ENCODE results near the gene HRC.

HRC gene

DNA sequence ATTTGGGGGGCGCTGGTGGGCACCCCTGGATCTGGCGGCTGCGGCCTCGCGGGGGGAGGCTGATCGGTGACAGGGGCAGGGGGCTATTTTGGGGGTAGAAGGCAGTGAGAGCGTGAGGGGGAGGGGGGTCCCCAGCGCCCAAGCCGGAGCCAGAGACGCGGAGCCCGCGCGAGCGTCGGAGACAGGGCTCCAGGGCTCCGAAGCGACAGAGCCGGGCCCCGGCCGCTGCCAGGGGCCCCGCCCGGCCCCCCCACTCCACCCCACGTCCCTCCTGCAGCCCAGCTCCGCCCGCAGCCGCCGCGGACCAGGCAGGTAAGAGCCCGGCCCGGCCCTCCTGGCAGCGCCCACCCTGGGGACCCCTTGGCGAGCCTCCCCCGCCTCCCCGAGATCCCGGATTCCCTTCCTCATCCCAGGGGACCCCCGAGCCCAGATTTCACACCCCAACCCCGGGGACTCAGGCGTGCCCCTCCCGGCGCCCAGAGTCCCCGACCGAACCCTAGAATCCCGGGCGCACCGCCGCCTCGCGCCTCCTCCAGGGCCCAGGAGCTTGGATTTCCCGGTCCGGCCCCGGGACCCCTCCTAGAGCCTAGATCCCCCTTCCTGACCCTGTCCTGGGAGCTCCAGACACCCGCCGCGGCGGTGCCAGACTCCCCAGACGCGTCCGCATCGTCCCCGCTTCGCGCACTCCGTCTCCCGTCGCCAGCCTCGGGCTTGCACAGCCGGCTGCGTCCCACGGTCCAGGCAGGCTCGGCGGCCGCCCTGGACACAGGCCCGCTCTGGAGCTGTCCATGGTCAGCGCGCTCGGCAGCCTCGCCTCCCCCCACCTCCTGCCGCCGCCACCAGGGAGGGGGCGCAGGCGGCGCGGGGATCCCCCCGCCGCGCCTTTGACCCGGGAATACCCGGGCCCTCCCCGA lies 35.5 kb downstream of the HRC start, which contains the start of gene PPFIA3:
Gene PPFIA3 (plus strand): TSS at position 134 of the 914 bp plus-strand sequence. CDS start 8,330 bp downstream, outside the sequence.
- no peak for DNase-seq (ENCODE audit: low read depth)
- H3K4me3 ChIP-seq (ENCODE audit: low read depth, low read length), result peak within 1 kb of the TSS; percentile 54
- TF ChIP-seq, protein P1, sequence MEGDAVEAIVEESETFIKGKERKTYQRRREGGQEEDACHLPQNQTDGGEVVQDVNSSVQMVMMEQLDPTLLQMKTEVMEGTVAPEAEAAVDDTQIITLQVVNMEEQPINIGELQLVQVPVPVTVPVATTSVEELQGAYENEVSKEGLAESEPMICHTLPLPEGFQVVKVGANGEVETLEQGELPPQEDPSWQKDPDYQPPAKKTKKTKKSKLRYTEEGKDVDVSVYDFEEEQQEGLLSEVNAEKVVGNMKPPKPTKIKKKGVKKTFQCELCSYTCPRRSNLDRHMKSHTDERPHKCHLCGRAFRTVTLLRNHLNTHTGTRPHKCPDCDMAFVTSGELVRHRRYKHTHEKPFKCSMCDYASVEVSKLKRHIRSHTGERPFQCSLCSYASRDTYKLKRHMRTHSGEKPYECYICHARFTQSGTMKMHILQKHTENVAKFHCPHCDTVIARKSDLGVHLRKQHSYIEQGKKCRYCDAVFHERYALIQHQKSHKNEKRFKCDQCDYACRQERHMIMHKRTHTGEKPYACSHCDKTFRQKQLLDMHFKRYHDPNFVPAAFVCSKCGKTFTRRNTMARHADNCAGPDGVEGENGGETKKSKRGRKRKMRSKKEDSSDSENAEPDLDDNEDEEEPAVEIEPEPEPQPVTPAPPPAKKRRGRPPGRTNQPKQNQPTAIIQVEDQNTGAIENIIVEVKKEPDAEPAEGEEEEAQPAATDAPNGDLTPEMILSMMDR (IDR thresholded peaks at IDR 0.05; ENCODE audit: control insufficient read depth, extremely low read depth, insufficient read depth), result no peak

DNA sequence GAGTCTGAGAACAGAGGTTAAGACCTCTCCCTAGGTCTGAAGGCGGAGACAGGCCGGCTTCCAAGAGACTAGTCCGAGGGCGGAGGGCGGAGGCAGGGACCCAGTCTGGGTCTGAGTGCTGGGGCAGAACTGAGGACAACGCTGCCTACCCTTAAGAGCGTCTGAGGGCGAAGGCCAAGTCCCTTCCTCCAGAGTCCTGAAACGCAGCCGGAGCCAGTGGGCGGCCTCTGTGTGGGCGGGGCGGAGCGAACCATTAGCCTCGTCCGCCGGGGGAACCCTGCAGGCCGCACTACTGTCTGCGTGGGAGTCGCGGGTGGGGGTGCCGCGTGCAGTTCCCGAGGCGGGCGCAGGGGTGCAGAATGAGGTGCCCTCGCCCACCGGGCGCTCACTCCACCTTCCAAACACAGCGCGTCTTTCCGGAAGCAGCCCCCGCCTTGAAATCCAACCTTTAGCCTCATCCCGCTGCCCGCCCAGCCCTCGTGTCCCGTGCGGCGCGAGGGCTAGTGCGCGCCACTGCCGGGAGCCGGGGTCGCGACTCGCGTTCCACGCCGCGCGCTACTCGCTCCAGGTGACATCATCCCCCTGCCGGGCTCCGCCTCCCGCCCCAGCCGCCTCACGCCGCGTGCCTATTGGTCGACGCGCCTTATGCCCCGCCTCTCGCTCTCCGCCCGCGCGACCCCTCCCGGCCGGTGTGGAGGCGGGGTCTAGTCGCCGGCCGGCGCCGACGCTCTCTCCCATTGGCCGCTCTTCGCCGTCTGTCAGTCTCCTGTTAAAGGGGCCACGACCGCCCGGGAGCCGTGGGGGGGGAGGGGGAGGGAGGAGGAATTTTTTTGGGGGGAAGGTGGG lies 36.4 kb downstream of the HRC start, which contains the start of gene C19orf73:
Gene C19orf73 (minus strand): TSS at position 579 of the 846 bp plus-strand sequence. CDS start 121 bp downstream, at position 458.
- H3K4me3 ChIP-seq (ENCODE audit: low read depth, low read length), result peak within 1 kb of the TSS; percentile 54
- DNase-seq (ENCODE audit: low read depth), result peak; percentile 74
- TF ChIP-seq, protein P1 (IDR thresholded peaks at IDR 0.05; ENCODE audit: control insufficient read depth, extremely low read depth, insufficient read depth), result no peak

DNA sequence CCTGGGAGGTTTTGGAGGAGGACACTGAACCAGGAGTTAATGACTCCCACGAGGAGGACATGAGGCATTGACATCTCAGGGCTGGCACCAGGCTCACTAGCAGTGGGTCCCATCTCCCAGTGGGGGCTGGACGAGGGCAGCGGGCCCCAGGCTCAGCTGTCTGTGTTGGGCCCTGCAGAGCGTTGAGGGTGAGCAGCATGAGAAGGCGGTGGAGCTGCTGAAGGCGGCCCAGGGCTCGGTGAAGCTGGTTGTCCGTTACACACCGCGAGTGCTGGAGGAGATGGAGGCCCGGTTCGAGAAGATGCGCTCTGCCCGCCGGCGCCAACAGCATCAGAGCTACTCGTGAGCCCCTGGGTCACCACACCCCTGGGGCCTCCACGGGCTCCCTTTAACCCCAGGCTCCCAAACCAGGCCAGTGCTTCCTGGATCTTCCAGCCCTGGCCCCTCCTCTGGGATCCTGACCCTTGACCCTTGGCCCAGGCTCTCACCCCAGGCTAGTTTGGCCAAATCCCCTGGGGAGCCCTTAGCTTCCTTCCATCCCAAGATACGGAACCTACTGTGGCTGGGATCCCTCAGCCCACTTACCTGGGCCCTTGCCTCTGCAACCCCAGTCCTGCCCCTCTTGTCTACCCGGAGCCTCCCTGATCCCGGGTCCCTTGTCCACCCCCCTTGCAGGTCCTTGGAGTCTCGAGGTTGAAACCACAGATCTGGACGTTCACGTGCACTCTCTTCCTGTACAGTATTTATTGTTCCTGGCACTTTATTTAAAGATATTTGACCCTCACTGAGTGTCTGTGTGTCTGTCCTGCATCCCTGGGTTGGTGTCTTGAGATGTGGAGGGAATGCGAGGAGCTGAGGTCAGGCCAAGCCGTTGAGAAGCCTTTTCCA lies 37.3 kb downstream of the HRC start:
- peak overlapping the region; percentile 54 for H3K4me3 ChIP-seq (ENCODE audit: low read depth, low read length)
- DNase-seq (ENCODE audit: low read depth), result no peak
- TF ChIP-seq, protein P1 (IDR thresholded peaks at IDR 0.05; ENCODE audit: control insufficient read depth, extremely low read depth, insufficient read depth), result no peak

DNA sequence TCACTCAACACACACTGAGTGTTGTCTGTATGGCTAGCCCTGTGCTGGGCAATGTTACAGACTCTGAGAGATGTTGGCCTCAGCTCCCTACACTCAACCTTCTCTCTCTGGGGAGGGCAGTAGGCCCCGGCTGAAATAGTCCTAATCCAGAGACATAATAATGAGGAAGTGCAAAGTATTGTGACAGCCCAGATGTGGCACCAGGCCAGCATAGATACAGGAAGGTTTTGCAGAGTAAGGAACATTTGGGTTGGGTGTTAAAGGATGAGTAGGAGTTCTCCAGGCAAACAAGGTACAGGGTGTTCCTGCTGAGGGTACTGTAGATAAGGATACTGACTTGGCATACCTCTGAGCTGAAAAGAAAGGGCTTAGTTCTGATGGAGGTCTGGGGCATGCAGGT lies 38.7 kb downstream of the HRC start:
- DNase-seq (ENCODE audit: low read depth), result no peak
- H3K4me3 ChIP-seq (ENCODE audit: low read depth, low read length), result no peak overlapping the region
- TF ChIP-seq, protein P1 (IDR thresholded peaks at IDR 0.05; ENCODE audit: control insufficient read depth, extremely low read depth, insufficient read depth), result no peak

DNA sequence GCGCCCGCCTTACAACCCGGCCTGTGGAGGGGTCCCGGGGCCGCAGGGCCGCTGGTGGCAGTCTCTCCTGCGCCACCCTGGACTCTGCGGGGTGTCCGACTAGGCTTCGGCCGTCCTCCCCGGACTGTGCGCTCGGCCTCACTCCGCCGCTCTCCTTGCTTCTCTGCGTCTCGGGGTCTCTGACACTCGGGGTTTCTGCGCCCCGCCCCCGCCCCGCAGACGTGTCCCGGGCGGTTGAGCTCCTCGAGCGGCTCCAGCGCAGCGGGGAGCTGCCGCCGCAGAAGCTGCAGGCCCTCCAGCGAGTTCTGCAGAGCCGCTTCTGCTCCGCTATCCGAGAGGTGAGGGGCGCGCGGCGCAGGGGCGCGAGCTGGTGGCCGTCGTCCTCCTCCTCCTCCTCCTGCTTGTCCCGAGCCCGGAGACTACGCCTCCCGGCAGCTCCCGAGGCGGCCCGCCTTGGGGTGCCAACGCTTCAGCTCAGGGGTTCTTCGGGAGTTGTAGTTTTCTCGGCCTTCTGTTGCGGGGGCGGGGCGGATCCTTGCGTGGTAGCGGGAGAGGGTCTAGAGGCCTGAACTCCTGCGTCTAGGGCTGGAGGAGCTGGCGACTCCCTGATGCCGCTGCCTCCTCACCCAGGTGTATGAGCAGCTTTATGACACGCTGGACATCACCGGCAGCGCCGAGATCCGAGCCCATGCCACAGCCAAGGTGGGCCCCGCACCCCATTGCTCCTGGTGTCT lies 40.4 kb downstream of the HRC start:
- no peak for DNase-seq (ENCODE audit: low read depth)

More for the DNA sequence above, 40.4 kb downstream of the HRC start:
- H3K4me3 ChIP-seq (ENCODE audit: low read depth, low read length), result peak overlapping the region; percentile 59
- TF ChIP-seq, protein P1 (IDR thresholded peaks at IDR 0.05; ENCODE audit: control insufficient read depth, extremely low read depth, insufficient read depth), result no peak

Data from LNCaP clone FGC (cell line).